ENCODE data around the gene STARD3.
A peak's percentile ranks its signal among the peaks of the same experiment; 100 is the strongest.

The STARD3 gene

GRCh38 chr17:39604911-39605491 is 31.9 kb upstream of the STARD3 start:
- DNase-seq (ENCODE audit: low read depth in 3 of 3): no peak

- no peak for DNase-seq (ENCODE audit: low read depth in 3 of 3)
Observed at GRCh38 chr17:39605492-39606433, 31.2 kb upstream of the STARD3 start.

- DNase-seq (ENCODE audit: low read depth in 3 of 3): no peak
Observed at GRCh38 chr17:39606434-39607056, 30.4 kb upstream of the STARD3 start.

GRCh38 chr17:39607057-39607850 is 29.7 kb upstream of the STARD3 start:
- no peak for DNase-seq (ENCODE audit: low read depth in 3 of 3)

DNA sequence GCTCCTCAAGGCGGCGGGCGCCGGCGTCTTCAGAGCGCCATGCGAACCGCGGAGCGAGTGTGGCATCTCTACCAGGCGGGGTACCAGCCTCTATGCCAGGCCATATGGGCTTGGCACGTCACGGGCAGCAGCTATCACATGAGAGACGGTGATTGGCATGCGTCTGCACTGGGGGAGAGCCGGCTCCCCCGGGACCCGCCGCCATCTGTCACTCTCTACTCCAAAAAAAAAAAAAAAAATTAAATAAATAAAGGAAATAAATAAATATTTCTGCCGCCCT is 29.2 kb upstream of the STARD3 start, which contains the start of gene NEUROD2:
Gene NEUROD2, minus strand, starts transcription at position 70 of the 280 bp plus-strand sequence. CDS start 1,321 bp downstream, outside the sequence.
- DNase-seq (ENCODE audit: low read depth in 3 of 3): no peak

DNA sequence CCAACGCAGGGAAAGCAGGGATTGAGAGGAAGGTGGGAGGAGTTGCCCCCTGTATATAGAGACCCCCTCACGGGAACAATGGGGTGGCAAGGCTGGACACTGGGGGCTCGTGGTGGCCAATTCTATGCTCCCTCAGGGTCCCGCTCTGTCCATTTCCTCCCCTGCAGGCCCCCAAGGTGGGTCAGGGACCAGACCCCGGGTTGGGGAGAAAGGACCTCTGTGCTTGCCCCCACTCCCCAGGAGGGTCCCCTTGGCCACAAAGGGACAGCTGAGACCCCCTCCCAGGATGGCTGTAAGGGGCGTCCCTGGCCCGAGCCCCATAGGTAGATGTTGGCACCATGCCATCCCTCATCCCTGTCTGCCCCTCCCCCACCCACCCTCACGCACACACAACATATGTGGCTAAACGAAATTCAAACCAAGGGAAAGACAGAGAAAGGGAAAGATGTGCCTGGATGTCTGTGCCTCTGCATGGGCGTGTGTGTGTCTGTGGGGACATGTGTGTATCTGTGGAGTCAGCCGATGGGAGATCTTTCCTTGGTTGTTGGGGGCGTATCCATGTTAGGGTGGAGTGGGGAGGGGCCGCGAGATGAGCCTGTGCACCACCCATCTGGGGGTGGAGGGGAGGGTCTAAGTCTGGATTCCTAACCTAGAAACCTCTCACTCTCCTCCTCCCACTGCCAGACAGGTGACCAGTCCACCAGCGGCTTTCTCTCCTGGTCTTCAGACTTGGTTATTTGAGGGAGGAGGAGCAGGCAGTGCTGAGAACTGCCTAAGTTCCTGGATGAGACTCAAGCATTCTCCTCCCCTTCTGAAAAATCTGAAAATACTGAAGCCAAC is 28.6 kb upstream of the STARD3 start:
- no peak for DNase-seq (ENCODE audit: low read depth in 3 of 3)

DNA sequence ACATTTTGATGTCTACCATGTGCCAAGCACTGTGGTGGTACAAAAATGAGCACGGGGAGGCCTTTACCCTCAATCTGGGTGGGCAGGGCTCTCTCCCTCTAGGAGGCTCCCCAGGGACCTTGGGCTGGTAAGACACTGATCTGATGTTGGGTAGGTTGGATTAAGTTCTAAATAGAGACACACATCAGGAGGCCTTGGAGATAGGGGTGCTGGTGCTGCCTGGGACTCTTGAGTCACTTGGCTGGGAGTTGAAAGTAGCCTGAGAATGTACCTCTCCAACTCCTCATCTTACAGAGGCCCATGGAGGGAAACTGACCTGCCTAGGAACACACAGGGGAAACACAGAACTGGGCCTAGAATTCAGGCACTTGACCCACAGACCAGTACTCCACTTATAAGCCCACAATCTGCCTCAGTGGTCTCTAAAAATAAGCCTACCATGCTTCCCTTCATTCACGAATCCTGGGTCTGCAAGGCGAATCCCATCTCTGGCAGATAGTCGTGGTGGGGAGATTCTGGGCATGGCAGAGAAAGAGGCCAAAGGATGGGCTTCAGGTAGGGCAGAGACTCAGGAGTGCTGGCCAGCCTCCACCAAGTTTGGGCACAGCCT is 27.4 kb upstream of the STARD3 start:
- no peak for DNase-seq (ENCODE audit: low read depth in 3 of 3)

GRCh38 chr17:39611401-39612112 is 25.4 kb upstream of the STARD3 start:
- DNase-seq (ENCODE audit: low read depth in 3 of 3): no peak

- DNase-seq (ENCODE audit: low read depth in 3 of 3): no peak
Observed at GRCh38 chr17:39612291-39612894, 24.6 kb upstream of the STARD3 start.

GRCh38 chr17:39612935-39613464 is 23.9 kb upstream of the STARD3 start:
- DNase-seq (ENCODE audit: low read depth in 3 of 3): no peak

GRCh38 chr17:39614545-39615157 is 22.3 kb upstream of the STARD3 start:
- no peak for DNase-seq (ENCODE audit: low read depth in 3 of 3)

DNA sequence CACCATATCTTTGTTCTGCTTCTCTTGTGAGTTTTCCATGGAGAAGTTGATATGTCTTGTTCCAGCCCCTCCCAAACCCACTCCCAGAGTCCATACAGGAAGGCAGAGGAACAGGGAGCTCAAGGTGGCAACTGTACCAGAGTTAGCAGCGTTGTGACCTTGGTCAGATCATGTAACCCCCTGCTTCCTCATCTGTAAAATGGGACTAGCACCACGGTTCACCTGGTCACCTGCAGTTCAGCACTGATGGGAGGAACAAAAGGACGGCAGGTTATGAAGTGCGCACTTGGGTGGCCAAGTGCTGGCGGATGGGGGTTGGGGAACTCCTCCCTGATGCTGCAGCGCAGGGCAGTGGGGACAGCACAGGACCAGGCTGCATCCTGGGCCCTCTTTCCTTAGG is 21.5 kb upstream of the STARD3 start:
- no peak for DNase-seq (ENCODE audit: low read depth in 3 of 3)

GRCh38 chr17:39617100-39617445 is 19.9 kb upstream of the STARD3 start:
- DNase-seq (ENCODE audit: low read depth in 3 of 3): no peak

DNA sequence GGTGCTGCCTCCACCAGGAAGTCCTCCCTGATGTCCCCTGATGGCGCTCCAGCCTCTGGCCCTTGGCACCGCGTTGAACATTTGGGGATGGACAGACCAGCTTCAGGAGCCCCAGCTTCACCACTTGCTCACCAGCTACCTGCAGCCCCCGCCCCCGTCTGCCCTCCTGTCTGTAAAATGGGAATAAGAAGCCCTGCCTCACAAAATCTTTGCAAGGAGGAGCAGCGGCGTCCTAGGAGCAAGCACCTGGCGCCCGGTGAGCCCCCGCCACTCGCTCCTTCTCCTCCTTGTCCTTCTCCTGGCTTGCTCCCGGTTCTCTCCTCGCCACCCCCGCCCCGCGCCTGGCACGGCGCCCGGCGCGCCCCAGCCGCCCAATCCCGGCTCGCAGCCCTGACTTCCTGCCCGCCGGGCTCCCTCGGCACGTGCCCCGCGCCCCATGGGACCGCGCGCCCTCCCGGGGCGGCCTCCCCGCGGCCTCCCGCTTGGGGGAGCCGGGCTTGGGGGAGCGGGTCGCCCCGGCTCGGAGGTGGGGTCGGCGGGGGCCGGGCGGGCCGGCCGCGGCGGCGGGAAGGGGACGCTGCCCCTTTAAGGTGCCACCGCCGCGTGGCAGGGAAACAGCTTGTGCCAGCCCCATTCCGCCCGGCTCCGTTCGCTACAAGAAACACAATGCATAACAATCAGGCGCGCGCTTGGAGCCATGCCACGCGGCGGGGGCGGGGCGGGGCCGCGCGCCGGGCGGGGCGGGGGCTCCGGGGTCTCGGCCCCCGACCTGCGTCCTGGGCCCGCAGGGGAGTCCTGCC is 19.3 kb upstream of the STARD3 start:
- peak in 2 of 3 experiments; percentile 28 to 54 for DNase-seq (ENCODE audit: low read depth in 3 of 3)

GRCh38 chr17:39618246-39618913 is 18.6 kb upstream of the STARD3 start:
- DNase-seq (ENCODE audit: low read depth in 3 of 3): no peak

- DNase-seq (ENCODE audit: low read depth in 3 of 3): no peak
Observed at GRCh38 chr17:39618956-39619785, 17.8 kb upstream of the STARD3 start.

GRCh38 chr17:39619786-39620101 is 17.2 kb upstream of the STARD3 start:
- no peak for DNase-seq (ENCODE audit: low read depth in 3 of 3)

Measured in stimulated activated CD4-positive, alpha-beta T cell treated with anti-CD3 and anti-CD28 coated beads, TNF-alpha, amount 100 ng/mL, for 24 hours (primary cell).